GM18858 (cell line): Measurements from ENCODE around the gene EPB41.
"Not testable (repeated sequence)": the region's sequence is repeated elsewhere in the genome, so short reads cannot be mapped to it uniquely, and the experiment has no call there.

Experiments used
- ATAC-seq: cut with Tn5 transposase; IDR thresholded peaks from one replicate; pipeline ENCODE4 v1.9.1; 2021; ENCODE audit not compliant: unreplicated experiment

The EPB41 gene

DNA sequence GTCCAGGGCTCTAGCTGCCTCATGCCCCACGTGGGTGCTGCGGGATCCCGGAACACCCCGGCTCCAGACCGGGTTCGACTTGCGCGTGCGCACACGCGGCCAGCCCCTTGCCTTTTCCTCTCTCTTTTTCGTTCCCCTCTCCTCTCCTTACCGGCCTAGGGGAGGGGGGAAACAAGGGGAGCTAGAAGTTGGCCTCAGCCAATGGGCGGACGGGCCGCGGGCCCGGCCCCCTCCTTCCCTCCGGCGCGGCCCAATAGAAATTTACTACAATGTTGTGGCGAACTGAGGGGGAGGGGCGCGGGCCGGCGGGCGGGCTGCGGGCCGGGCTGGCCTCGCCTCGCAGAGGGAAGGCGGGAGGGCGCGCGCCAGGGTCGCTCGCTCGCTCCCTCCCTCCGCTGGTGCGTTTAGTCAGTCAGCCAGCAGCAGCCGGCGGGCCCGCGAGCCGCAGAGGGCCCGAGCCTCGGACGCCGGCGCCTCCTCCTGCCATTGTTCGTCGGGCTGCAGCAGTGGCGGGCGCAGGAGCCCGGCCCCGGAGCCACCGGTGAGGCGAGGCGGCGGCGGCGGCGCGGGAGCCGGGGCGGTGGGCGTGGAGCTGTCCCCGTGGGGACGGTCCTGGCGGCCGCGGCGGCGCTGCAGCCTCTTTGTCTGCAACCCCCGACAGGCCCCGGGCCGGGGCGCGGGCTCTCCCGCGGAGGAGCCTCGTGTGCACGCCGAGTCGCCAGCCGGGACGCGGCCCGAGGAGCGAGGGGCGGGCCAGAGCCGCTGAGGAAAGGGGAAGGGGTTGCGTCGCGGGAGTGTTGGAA, at the start of gene EPB41:
Gene EPB41 (plus strand): TSS at position 342 of the 803 bp plus-strand sequence. CDS start 72,869 bp downstream, outside the sequence.
- no peak for ATAC-seq

DNA sequence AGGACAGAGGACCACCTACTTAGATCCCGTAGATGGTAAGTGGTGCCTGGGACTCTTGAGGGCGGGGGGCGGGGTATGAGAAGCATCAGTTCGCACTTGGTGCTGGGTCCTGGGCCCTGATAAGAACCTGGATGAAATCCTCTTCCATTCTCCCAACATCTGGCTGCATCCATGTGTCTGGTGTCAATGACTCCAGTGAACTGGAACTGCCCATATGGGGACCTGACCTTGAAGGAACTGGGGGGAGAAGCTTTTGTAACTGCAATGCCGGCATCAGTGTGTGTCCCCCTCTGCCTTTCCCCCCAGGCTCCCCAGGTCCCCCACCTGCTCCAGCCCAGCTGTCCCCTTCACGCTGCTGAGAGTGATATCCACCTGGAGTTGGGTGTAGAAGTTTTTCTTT, 49.7 kb upstream of the EPB41 start:
- no peak for ATAC-seq

DNA sequence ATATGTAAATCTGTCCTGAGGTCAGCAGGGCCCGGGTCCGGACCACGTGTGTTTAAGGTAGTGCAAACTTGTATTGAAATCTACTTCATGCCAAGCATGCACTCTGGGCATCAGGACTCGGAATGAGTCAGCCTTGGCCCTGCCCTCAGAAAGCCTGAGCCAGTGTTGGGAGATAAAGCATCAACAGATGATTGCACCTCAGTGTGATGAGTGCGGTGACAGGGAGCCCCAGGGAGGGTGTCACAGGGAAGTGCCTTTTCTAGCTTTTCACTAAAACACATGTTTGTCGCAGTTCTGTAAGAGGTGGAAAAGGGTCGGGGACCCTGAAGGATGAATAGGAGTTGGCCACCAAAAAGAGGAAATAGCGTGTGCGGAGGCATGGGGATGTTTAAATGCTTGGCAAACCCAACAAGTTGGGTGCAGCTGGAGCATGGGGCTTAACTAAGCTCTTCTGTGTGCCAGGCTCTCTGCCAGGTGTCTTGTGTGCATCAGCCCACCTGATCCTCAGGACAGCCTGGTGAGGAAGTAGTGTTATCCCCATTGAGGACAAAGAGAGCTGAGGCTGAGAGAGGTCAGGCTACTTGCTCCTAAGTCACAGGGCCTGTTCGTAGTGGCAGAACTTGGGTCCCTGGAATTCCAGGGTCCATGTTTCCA, 48.2 kb upstream of the EPB41 start:
- ATAC-seq: no peak

DNA sequence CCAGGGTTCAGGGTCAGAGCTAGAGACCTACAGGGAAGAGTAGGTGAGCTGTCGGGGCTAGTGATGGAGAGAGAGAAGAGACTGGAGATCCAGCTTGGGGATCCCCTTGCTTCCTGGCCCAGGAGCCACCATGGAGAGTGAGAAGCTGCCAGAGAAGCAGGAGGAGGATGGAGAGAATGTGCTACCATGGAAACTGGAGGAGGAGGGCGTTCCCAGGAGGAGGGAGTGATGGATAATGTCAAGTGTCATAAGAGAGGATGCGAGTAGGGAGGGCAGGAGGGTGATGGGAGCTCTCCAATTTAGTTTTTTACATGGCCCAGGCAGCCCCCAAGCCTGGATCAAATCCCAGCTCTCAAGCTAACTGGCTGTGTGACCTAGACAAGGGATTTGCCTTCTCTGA, 46.5 kb upstream of the EPB41 start:
- ATAC-seq: no peak

DNA sequence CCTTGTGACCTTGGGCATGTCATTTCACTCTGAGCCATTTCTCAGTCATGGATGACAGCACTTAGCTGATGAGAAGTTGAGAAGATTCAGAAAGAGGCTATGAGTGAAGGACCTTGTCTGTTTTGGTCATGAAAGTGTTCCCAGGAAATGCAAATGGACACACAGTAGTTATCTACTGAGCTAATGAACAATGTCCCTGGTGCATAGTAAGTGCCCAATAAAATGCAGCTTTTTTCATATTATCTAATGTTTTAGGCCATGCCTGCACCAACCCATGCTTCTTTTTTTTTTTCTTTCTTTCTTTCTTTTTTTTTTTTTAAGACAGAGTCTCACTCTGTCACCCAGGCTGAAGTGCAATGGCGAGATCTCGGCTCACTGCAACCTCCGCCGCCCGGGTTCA, 44.4 kb upstream of the EPB41 start:
- ATAC-seq: no peak

DNA sequence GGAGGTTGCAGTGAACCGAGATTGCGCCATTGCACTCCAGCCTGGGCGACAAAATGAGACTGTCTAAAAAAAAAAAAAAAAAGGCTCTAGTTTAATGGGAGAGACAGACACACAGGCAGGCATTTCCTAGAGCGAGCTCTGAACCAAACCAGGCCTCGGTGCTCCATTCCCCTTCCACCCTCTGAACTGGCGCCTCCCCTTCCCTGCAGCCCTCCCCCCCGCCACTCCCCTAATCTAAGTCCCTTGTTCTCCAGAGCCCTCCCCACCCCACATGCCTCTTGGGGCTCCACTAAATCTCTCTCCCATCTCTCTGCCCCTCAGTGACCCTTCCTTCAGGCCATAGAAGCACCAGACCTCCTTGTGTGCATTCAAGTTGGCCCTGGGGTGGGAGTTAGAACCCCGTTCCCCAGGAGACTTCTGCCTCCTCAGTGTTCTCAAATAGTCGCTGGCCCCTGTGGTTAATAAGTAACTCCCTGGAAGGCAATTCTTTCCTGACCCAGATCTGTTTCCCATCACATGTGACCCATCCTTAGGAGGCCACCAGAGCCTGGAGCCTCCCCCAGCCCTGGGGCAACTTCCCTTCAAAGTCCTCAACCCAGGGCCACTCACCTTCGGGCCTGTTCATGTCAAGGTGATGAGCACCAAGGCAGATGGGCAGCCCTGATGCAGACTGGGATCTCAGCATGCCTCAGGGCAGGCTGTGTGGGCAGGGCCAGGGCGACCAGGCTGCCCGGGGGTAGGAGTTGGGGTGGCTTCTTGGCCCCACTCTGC, 42.6 kb upstream of the EPB41 start:
- no peak for ATAC-seq

DNA sequence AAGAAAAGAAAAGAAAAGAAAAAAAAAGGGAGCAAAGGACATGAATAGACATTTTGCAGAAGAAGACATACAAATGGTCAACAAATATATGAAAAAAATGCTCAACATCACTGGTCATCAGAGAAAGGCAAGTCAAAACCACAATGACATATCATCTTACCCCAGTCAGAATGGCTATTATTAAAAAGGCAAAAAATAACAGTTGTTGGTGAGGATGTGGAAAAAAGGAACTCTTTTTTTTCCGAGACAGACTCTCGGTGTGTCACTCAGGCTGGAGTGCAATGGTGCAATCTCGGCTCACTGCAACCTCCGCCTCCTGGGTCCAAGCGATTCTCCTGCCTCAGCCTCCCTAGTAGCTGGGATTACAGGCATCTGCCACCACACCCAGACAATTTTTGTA, 39.2 kb upstream of the EPB41 start:
- not testable (repeated sequence) for ATAC-seq

DNA sequence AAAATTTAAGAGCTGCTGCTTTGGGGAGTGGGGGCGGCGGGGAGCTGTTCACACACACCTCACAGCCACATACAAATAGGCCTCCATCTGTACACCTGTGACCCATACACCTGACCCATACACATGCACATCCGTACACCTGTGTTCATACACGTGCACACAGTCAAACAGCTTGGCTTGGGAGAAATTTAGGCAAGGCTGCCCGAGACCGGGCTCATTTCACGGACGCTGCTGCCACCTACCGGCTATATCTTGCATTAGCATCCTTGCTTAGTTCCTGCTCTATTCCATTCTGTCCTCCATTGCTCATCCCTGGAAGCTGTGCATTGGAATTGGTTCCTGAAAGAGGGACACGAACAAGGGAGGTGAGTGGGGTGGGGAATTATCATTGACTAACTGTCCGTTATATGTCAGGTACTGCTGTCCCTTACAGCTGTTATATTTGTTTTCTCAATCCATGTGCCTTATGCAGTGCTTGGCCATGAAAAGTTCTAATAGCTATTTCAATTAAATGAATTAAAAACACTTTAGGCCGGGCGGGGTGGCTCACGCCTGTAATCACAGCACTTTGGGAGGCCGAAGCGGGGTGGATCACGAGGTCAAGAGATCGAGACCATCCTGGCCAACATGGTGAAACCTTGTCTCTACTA, 37.1 kb upstream of the EPB41 start:
- peak; percentile 49 for ATAC-seq

DNA sequence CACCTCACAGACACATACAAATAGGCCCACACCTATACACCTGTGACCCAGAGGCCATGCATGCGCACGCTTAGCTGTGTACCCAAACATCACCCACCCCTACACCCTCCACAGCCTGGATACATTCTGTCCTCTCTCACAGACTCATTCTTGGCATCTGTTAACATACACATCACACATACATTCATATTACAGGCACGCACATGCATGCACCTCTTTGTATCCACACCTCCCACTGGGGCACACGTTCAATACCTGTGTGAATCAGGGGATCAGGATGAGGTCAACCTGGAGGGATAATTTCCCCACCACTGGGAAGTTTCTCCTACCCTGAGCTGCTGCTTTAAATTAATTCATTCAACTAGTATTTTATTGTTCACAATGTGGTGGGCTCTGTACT, 35.6 kb upstream of the EPB41 start:
- no peak for ATAC-seq

DNA sequence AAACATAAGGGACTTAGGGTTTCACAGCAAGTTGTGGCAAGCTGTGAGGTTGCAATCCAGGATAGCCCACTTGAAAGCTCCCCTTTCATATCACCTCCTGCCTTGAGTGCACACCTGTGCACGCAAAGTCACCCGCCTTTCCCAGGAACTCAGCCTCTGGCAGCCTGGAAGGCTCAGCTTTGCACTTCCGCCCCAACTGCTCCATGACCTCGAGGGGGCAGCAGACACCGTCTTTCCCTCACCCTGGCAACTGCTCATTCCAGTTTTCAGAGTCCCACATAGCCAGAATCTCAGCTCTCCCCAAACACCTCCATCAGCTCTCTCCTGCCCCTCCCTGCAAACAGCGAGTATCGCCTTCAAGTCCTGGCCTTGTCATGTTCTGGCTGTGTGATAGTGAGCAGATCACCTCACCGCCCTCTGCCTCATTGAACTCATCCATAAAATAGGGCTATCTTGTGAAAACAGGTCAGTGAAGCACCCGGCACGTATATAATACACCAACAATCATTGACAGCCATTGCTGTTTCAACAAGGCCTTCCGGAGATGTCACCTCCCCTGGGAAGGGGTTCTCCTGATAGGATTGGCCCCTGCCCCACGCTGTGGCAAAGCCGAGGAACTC, 32.2 kb upstream of the EPB41 start:
- no peak for ATAC-seq

DNA sequence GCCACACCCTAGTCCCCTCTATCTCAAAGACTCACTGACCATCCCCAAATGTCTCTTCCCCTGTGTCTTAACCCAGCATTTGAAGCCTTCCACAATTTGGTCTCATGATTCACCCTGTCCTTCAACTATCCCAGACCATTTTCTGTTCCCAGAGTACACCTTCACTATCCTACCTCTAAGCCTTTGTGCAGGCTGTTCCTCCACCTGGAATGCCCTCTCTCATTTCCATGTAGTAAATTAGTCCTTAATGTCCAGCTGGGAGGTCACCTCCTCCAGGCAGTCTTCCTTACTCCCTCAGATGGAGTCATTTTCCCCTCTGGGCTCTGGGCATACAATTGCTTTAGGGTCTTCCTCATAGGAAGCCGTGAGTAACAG, 31.1 kb upstream of the EPB41 start:
- no peak for ATAC-seq

DNA sequence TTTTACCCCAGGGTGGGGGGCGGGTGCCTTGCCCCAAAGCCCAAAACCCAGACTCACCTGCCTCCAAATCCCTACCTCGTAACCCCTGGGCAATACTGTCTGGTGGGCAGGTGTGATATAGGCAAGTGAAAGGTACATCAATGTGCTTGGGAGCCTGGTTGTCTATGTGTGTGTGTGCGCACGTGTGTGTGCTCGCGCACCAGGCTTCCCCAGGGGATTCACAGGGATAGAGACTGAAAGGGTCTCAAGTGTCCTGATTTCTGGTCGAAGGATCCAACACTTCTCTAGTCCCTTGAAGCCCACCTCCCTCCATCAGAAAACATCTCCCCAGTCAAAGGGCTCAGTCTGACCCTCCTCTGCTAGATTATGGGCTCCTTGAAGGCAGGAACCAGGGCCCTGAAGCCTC, 28.9 kb upstream of the EPB41 start:
- ATAC-seq: no peak

DNA sequence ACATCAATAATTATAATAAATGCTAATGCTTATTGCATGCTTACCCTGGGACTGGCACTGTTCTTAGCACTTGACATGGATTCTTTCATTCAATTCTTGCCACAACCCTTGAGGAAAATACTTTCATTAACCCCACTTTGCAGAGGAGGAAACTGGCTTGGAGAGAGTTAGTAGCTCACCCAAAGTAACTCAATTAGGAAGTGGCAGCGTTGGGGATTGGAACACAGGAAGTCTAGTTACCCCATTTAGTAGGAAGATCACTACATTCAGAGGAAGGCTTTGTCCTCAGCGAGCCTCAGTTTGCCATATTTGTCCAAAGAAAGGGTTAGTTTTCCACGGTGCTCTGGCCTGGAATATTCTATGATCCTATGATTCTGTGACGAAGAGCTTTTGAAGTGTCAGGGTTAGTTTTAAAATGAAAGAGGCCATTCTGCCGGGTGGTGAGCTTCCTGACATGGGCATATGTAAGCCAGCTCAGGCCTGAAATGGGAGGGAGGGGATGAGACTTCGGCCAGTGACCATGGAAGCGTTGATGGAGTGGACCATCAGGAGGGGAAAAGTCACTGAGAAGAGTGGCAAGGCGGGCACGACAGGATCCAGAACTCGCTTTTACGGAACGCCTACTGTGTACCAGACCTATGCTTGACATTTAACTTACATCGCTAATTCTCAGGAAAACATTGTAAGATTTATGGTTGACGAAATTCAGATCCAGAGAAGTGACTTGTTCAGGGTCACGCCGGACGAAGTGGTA, 28.2 kb upstream of the EPB41 start:
- no peak for ATAC-seq

DNA sequence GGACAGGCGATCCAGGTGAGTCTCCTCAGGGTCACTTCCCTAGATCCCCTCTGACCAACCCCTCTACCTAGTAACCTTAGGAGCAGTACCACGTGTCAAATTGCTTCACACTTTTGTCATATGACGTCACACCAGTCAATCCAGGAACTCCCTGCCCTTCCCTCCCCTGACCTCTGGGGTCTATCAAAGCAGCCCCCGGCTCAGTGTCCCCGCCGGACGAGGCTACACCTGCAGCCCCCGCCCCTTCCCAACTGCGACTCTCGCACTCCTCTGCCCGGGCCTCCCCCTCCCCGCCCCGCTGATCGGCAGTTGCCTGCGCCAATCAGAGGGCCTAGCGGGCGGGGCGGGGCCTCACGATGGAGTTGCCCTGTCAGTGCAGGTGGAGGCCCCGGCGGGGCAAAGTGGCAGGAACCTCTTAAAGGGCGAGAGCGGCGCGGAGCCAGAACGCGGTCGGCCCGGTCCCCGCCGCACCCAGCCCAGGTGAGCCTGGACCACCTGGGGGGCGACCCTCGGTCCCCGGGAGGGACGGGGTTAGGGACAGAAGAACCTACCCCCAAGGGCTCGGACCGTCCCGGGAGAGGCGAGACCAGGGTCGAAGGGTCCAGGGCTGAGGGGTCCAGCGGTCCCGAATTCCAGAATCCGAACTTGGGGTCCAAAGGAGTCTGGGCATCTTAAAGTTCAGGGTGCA, 27.5 kb upstream of the EPB41 start:
- ATAC-seq: no peak

DNA sequence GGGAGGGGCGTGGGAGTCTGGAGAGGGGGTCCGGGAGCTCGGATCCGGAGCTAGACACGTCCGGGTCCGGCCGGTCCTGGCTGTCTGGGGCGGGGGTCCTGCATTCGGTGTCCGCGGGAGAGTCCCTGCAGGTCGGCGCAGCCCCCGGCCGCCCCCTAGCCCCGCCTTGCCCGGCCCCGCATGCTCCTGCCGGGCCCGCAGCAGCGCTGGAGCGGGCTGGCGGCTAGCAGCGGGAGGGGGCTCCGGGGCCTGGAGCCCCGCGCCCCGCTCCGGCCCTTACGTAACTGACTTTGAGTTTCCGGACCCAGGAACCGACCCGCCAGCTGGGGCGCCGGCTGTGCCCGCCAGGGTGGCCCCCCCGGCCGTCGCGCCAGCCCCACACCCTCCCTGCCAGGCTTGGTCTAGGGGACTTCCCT, 26.9 kb upstream of the EPB41 start:
- ATAC-seq: no peak

DNA sequence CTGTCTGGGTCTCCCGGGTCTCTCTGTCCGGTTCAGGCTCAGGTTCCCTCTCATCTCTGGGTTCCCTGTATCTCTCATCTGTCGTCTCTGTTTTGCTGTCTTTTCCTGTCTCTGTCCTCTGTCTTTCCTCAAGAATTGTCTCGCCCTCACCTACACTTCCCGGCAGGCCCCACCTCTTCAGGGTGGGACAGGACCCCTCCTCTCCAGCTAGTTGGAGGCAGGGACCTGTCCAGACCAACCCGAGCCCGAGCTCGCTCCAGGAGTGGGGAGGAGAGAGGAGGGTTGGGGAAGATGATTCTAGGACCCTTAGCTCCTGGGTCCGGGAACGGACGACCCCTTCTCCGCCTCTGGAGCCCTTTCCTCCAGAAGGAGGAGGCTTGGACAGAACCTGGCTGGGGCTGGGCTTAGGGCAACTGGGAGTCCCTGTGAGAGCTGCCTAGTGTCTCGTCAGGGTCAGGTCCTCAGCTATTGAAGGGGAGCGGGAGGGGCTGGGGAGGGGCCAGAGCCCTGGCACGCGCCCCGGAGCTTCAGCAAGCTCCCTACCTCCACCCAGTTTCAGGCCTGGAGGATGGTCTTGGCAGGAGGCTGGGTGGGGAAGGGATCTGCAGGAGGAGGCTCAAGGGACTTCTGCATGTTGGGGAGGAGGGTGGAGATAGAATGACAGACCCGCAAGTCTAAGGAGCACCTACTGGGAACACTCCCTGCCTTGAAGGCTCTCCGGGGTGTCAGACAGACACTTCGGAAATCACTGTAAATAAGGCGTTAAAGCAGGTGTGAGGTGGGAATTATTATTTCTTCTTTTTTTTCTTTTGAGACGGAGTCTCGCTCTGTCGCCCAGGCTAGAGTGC, 26.3 kb upstream of the EPB41 start:
- ATAC-seq: no peak

DNA sequence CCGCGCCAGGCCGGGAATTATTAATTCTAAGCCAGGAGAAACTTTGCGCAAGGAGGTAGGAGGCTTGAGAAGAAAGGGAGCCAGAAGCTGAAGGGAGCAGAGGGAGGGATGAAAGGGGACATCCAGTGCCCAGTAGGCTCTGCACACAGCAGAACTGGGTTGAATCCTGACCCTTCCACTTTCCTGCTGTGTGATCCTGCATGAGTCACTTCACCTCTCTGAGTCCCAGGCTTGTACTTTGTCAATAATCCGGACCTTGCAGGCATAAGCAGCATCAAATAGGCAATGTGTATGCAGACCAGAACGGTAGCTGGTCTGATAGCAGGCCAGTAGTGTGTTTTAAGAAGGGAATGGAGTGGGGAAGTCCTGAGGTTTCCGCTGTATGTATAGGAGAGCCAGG, 25.5 kb upstream of the EPB41 start:
- ATAC-seq: no peak

DNA sequence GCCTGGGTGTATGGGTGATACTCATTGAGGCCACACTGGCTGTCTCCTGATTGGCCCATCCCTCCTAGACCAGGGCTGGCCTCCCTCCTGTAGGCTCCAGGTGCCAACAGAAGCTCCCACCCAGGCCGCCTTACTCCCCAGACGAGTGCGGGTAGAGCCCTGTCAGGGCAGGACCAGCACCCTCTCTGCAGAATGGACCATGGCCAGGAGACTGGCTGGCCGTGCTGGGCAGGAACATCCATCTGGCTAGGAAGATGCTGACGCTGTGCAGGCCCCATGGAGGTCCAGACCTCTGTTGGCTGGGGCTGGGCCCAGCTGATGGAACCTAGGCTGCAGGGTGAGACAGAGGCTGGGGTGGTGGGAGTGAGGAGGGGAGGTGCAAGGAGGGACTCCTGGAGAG, 25.0 kb upstream of the EPB41 start:
- ATAC-seq: no peak

DNA sequence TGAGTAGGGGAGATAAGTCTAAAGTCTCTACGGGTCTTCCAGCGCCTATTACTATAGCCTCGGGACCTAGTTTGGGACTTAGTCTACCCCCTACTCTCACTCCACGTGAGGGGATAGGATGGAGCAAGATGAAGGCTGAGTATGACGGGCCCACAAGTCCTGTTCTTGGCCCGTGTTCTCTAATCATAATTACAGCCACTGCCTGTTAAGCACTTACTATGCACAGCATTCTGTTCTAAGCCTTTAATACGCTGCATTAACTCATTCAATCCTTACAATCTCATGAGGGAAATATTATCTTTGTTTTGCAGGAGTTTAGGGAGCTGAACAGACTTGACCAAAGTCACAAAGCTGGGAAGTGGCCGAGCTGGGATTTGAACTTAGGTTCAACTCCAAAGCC, 23.9 kb upstream of the EPB41 start:
- no peak for ATAC-seq
